SH-SY5Y (cell line): ENCODE measurements around the gene MMP2.

Experiments used
- GATA2 ChIP-seq: IDR thresholded peaks from 2 replicates; pipeline ENCODE4 v1.6.1; 2011; ENCODE audit warnings: mild to moderate bottlenecking, low read depth, low read length
- GATA3 ChIP-seq: IDR thresholded peaks from 2 replicates; pipeline ENCODE4 v1.6.1; 2011; ENCODE audit warnings: low read depth, mild to moderate bottlenecking, low read length, moderate library complexity

- no peak for TF ChIP-seq GATA2
- TF ChIP-seq GATA3: no peak
Measured at GRCh38 chr16:55539049-55539448, 60.1 kb downstream of the MMP2 start.
